ENCODE data around the gene GNAT2.

GNAT2 gene

DNA sequence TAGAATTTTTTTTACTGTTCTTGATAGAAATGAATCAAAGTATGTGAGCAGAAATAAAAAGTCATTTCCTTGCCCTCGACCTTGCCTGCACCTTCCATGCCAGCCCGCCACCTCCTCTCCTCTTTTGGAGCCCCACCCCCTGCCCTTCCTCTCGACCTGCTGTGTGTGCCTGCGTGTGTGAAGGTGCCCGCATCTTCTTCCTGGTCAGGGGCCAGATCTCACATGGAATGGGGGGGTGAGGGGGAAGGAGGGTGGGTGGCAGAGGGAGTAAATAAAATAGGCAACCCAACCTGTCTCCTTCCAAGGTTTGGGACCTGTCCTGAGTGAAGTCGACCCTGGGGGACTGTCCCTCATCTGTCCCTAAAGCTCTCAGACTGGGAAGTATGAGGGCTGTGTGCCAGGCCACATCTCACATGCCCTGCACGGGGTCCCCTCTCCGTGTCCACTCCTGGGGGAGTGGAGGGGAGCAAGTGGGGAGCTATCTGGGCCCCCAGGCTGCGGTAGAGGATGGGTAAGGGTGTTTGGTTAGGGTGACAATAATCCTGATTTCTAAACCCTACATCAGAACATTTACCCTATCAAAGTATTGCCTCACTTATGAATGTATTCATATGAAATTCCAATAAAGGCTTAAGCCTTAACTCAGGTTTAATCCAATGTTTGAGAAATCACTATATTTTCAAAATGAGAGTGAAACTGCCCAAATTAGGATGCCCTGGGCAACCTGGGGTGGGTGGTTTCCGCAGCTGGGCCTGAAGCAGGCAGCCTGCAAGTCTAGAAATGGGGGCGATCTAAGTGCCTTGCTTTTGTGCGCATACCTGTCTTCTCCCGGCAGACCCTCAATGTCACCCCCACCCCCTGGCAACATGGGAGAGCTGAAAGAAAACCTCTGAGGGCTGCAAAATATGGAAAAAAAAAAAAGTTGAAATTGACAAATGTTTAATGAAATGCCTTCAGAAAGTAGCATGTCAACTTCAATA, 15.6 kb upstream of the GNAT2 start:
- no peaks in the 10 kb centered on the region for H3K9me3 Mint-ChIP-seq
- peaks cover 19% of the 10 kb centered on the region for H3K4me1 Mint-ChIP-seq
- H3K27ac Mint-ChIP-seq, result no peak overlapping the region
- H3K4me3 Mint-ChIP-seq, result no peak overlapping the region
- ATAC-seq, result peak; percentile 46
- peaks cover 4% of the 10 kb centered on the region for H3K27me3 Mint-ChIP-seq
- peaks cover 16% of the 10 kb centered on the region for H3K36me3 Mint-ChIP-seq

DNA sequence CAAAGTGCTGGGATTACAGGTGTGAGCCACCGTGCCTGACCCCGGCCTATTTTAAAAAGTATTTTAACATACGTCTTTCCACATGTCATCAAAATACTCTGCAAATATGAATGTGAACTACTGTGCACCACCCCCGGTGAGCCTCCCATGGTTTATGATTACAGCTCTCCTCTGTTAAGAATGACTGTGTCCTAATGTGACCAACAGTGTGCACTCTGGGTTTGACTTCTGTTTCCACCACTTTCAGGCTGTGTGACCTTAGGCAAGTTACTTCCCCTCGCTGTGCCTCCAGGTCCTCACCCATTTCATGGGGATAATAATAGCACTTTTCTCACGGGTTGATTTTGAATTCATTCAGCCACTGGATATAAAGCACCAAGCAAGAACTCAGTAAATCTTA, 14.9 kb upstream of the GNAT2 start:
- Mint-ChIP-seq H3K36me3 (peaks cover 24% of the 10 kb centered on the region), H3K27me3 (no peaks in the 10 kb centered on the region), H3K27ac (no peak overlapping the region), H3K4me3 (no peak overlapping the region), H3K4me1 (peaks cover 16% of the 10 kb centered on the region), H3K9me3 (no peaks in the 10 kb centered on the region)
- peak; percentile 46 for ATAC-seq

DNA sequence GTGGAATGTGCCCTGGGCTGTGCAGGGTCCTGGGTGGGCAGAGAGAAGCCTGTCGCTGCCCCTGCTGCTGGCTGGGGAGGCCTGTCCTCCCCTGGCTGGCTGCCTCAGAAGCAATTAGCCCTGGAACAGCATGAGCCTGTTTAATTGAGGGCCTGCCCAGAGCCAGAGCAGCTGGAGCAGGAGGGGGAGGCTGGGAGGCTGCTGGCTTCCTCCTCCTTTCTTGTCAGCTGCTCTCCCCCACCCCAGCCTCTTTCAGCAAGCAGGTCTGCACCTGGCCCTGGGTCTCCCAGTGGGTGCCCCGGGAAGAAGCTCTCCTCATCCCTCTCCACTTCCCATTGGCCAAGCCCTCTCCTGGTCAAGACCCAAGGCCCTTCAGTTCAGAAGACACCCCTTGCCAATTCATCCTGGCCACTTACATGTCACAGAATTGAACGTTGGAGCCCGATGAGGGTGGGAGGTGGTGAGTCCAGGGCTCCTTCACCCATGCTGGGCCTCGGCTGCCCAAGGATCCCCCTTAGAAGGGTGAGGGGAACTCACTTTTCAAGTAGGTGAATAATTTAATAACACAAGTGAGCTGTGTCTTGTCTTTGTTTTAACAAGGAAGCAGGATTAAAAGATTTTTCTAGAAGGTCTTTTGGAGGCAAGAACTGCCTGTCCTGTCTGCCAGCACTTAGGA, 13.4 kb upstream of the GNAT2 start:
- no peak overlapping the region for H3K4me3 Mint-ChIP-seq
- ATAC-seq, result no peak
- peaks cover 38% of the 10 kb centered on the region for H3K36me3 Mint-ChIP-seq
- H3K9me3 Mint-ChIP-seq, result no peaks in the 10 kb centered on the region
- H3K27ac Mint-ChIP-seq, result peak overlapping the region; percentile 76
- no peaks in the 10 kb centered on the region for H3K27me3 Mint-ChIP-seq
- peaks cover 16% of the 10 kb centered on the region for H3K4me1 Mint-ChIP-seq

DNA sequence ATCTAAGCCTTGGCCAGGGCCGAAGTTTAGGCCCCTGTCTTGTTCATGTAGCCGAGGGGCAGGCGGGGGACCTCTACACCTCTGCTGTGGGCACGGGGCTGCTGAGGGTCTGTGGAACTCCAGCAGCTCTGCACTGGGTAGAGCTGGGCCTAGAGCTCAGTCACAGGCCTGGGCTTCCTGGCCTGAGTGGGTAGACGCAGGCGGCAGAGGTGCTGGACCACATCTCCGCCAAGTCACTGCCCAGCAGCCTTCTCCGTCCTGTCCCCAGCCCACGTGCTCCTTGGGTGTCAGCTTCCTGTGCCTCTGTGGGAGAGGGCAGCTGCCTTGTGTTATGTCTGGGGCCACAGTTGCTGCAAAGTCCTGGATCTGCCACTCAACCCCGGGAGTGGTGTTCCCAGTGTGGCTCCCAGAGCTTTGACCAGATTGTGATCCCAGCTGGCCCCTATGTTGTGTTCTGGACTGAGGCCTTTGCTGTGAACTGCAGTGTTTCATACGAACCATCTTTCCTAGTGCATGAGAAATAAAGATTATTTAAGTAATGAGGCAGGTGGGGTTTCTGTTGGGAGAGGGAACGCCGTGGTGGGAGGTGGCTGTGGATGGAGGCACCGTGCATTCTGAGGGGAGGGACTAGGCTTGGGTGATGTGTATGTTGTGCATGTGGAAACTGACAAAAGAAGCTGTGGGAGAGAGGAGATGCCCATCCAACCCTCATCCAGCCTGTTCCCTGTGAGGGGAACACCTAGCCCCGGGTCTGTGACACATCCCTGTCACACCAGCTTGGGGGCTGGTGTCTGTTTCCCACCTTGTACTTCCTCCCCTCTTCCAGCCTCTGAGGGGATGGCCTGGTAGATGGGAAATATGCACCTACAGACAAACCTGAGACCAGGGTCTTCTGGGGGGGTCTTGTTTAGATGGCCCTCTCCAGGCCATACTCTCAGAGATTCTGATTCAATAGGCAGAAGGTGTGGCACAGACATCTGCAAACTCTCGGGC, 12.4 kb upstream of the GNAT2 start:
- Mint-ChIP-seq H3K9me3 (no peaks in the 10 kb centered on the region), H3K36me3 (peaks cover 44% of the 10 kb centered on the region), H3K27me3 (no peaks in the 10 kb centered on the region), H3K4me3 (no peak overlapping the region), H3K27ac (no peak overlapping the region), H3K4me1 (peaks cover 16% of the 10 kb centered on the region)
- no peak for ATAC-seq

DNA sequence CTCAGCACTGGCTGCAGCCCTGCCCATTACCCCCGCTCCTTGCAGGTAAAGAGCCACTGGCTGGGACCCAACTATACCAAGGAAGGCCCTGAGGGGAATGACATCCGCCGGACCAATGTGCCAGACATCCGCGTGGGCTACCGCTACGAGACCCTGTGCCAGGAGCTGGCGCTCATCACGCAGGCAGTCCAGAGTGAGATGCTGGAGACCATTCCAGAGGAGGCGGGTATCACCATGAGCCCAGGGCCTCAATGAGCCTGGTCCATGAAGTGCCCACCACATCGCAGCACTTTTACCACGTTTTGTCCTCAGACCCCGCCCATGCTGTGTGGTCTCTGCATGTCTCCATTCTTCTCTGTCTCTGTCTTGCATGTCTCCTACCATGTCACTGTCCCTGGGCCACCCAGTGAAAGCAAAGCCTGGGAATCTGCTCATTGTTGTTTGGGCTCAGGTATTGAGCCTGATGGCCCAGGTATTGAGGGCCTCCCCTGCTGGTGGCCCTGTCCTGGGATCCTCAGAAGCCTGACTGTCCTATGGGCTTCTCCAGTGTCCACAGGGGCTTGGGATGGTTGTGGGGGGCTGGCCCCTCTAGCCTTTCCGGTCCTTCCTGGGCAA, 11.6 kb upstream of the GNAT2 start:
- Mint-ChIP-seq H3K36me3 (peaks cover 50% of the 10 kb centered on the region), H3K4me3 (no peak overlapping the region), H3K27me3 (no peaks in the 10 kb centered on the region), H3K9me3 (no peaks in the 10 kb centered on the region), H3K27ac (no peak overlapping the region), H3K4me1 (peaks cover 17% of the 10 kb centered on the region)
- no peak for ATAC-seq

DNA sequence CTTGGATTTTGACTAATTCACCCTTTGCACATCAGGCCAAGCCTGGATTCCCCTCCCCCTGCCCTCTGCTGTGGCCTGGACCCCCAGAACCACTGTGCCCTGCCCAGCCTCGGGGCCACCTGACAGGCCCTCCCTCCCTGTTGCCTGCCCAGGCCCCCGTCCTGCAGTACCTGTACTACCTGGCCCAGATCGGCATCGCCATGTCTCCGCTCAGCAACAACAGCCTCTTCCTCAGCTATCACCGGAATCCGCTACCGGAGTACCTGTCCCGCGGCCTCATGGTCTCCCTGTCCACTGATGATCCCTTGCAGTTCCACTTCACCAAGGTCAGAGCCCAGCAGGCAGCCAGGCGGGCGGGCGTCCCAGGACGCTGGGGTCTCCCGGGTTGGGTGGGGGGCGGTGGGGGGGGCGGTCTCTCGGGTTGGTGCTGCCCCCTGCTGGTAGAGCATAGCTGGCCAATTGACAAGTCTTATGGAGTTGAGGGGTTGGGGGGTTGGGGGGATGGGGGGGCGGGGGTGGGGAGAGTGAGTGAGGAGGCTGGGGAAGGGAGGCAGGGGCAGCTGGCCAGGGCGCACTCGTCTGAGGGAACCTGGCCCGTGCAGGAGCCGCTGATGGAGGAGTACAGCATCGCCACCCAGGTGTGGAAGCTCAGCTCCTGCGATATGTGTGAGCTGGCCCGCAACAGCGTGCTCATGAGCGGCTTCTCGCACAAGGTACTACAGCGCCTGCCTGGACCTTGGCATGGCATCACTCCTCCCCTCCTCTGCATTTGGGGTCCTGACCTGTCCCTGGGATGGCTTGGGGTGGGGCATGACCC, 10.9 kb upstream of the GNAT2 start:
- Mint-ChIP-seq H3K27ac (no peak overlapping the region), H3K4me3 (no peak overlapping the region), H3K9me3 (no peaks in the 10 kb centered on the region), H3K4me1 (peaks cover 20% of the 10 kb centered on the region), H3K27me3 (no peaks in the 10 kb centered on the region), H3K36me3 (peaks cover 52% of the 10 kb centered on the region)
- no peak for ATAC-seq

DNA sequence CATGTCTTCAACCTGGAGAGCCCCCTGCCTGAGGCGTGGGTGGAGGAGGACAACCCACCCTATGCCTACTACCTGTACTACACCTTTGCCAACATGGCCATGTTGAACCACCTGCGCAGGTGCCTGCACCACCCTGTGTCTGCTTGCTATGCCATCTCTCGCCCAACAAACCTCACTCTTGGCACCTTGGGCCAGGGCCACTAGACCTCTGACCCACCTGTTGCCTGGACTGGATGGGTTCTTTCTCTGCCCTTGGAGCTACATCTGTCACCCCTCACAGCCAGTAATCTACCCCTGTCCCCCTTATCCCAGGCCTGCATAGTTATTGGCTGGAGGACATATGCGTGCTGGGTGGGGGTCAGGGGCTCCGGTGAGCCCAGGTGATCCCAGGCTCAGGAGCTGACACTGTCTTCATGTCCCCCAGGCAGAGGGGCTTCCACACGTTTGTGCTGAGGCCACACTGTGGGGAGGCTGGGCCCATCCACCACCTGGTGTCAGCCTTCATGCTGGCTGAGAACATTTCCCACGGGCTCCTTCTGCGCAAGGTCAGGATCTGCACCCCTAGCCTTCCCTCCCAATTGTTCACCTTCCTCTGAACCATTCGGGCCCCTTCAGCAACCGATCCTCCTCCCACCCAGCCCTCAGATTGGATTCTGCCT, 10.1 kb upstream of the GNAT2 start:
- no peak overlapping the region for H3K4me3 Mint-ChIP-seq
- H3K4me1 Mint-ChIP-seq, result peaks cover 20% of the 10 kb centered on the region
- peaks cover 52% of the 10 kb centered on the region for H3K36me3 Mint-ChIP-seq
- H3K27me3 Mint-ChIP-seq, result no peaks in the 10 kb centered on the region
- no peak overlapping the region for H3K27ac Mint-ChIP-seq
- H3K9me3 Mint-ChIP-seq, result no peaks in the 10 kb centered on the region
- ATAC-seq, result no peak

DNA sequence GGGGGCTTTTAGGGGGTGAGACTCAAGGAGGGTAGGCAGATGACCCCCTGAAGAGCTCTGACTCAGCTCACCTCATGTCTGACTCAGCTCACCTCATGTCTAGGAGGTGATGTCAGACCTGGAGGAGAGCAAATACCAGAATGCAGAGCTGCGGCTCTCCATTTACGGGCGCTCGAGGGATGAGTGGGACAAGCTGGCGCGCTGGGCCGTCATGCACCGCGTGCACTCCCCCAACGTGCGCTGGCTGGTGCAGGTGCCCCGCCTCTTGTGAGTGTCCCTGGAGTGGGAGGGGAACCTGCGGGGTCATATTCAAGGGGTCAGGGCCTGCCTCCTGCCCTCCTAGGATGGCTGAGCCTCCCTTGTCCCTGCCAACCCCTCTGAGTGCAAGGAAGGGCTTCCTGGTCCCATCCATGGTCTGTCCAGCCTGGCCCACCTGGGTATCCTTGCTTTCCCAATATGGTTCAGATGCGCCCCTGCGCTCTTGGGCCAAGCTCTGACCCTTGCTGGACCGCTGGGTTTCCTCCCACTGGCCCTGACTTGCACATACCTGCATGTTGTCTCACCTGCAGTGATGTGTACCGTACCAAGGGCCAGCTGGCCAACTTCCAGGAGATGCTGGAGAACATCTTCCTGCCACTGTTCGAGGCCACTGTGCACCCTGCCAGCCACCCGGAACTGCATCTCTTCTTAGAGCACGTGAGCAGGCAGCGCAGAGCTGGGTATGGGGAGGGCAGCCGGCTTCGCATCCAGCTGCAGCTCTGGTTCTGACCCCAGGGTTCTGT, 9.3 kb upstream of the GNAT2 start:
- Mint-ChIP-seq H3K36me3 (peaks cover 52% of the 10 kb centered on the region), H3K27me3 (no peaks in the 10 kb centered on the region)

DNA sequence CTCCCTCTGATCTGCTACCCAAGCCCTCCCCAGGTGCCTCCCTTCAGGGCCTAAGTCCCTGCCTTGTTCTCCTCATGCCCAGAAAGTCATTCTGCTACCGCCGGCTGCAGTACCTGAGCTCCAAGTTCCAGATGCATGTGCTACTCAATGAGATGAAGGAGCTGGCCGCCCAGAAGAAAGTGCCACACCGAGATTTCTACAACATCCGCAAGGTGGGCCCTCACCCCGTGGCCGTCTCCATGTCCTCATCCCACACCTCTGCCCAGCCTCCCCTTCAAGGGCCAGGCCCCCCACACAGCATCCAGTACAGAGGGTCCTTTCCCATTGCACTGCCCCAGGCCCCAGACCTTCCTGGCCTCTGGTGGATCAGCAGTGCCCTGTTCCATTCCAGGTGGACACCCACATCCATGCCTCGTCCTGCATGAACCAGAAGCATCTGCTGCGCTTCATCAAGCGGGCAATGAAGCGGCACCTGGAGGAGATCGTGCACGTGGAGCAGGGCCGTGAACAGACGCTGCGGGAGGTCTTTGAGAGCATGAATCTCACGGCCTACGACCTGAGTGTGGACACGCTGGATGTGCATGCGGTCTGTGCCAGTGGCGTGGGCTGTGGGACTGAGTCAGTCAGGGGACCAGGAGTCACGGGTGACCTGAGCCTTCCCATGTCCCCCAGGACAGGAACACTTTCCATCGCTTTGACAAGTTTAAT, 8.4 kb upstream of the GNAT2 start:
- Mint-ChIP-seq H3K9me3 (no peaks in the 10 kb centered on the region), H3K27me3 (no peaks in the 10 kb centered on the region), H3K4me1 (peaks cover 33% of the 10 kb centered on the region), H3K36me3 (peaks cover 52% of the 10 kb centered on the region), H3K4me3 (no peak overlapping the region), H3K27ac (no peak overlapping the region)
- no peak for ATAC-seq

More for the DNA sequence above, 9.3 kb upstream of the GNAT2 start:
- Mint-ChIP-seq H3K4me1 (peaks cover 24% of the 10 kb centered on the region), H3K4me3 (no peak overlapping the region), H3K27ac (no peak overlapping the region), H3K9me3 (no peaks in the 10 kb centered on the region)
- no peak for ATAC-seq

DNA sequence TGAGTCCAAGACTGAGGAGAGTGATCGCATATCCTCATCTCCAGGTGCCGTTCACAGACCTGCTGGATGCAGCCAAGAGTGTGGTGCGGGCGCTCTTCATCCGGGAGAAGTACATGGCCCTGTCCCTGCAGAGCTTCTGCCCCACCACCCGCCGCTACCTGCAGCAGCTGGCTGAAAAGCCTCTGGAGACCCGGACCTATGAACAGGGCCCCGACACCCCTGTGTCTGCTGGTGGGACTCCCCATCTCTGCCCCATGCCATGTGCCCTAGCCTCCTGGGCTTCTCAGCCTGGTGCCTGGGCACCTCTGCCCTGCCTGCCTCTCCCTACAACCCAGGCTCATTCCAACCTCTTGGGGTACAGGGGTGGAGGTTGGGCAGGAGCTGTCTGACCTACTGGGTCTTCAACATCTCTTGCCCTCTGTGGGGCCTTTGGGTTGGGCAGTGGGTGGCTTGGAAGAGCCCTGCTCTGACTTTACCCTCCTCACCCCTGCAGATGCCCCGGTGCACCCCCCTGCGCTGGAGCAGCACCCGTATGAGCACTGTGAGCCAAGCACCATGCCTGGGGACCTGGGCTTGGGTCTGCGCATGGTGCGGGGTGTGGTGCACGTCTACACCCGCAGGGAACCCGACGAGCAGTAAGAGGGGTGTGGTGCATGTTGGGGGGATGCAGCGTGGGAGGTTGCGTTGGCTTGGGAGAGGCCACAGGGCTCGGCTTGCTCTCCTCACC, 7.4 kb upstream of the GNAT2 start:
- H3K9me3 Mint-ChIP-seq, result no peaks in the 10 kb centered on the region
- no peak for ATAC-seq
- H3K27me3 Mint-ChIP-seq, result no peaks in the 10 kb centered on the region
- H3K4me3 Mint-ChIP-seq, result no peak overlapping the region
- H3K36me3 Mint-ChIP-seq, result peaks cover 48% of the 10 kb centered on the region
- H3K27ac Mint-ChIP-seq, result no peak overlapping the region
- H3K4me1 Mint-ChIP-seq, result peaks cover 43% of the 10 kb centered on the region

DNA sequence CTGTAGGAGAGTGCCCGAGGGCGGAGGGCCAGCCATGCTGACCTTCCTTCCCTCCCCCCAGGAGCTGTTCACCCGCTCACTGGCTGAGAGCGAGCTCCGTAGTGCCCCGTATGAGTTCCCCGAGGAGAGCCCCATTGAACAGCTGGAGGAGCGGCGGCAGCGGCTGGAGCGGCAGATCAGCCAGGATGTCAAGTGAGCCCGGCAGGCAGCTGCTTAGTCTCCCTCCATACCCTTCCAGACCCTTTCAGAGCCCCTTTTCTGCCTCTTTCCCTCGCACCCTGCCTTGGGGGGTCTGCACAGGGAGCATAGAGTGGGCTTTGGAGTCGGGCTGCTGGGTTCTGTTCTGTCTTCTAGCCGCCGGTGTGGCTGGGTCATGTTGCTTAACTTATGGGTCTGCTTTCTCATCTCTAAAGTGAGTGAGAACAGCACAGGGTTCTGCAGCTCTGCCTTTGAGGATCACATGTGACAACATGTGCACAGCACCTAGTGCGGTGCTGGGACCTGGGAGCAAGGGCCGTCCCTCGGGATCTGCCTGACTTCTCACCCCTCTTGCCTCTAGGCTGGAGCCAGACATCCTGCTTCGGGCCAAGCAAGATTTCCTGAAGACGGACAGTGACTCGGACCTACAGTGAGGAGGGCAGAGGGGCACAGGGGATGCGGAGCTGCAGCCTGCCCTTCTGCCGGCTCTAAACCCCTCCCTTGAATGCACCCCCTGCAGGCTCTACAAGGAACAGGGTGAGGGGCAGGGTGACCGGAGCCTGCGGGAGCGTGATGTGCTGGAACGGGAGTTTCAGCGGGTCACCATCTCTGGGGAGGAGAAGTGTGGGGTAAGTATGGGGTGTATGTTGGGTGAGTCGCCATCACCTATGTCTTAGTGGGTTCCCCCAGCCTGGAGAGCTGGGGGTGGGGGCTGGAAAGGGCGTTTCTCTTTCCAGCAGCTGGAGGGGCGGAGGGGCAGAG, 6.5 kb upstream of the GNAT2 start:
- Mint-ChIP-seq H3K36me3 (peaks cover 39% of the 10 kb centered on the region), H3K27me3 (no peaks in the 10 kb centered on the region), H3K4me1 (peaks cover 53% of the 10 kb centered on the region), H3K9me3 (no peaks in the 10 kb centered on the region), H3K27ac (peak overlapping the region; percentile 89), H3K4me3 (no peak overlapping the region)
- no peak for ATAC-seq

Measured in stimulated activated memory B cell treated with anti-CD40 and anti-IgM and Interleukin-4, amounts not matched to agents 10 μg/mL and 1 μg/mL and 100 μg/mL, for 72 hours (primary cell).